C4-2B (cell line): ENCODE measurements around the gene SASH1.

Experiments used
- H3K27ac ChIP-seq: fragments of 450-650 bp; 2 replicates; pipeline ENCODE4 v1.5.1; 2017
- CTCF ChIP-seq: fragments of 450-650 bp; conservative IDR thresholded peaks from 2 replicates; pipeline ENCODE4 v1.5.1; 2017; ENCODE audit warnings: mild to moderate bottlenecking
- ZFX ChIP-seq: fragments of 450-650 bp; IDR thresholded peaks from 2 replicates; pipeline ENCODE4 v1.6.1; 2017

The SASH1 gene

GRCh38 chr6:148329596-148330381, 12.8 kb upstream of the SASH1 start:
- no peak for TF ChIP-seq CTCF
- TF ChIP-seq ZFX = no peak
- no peak overlapping the region for H3K27ac ChIP-seq

- H3K27ac ChIP-seq = no peak overlapping the region
- TF ChIP-seq ZFX (no peak), CTCF (no peak)
Observed at GRCh38 chr6:148332088-148332487, 10.6 kb upstream of the SASH1 start.

GRCh38 chr6:148336901-148337300, 5.7 kb upstream of the SASH1 start:
- no peak for TF ChIP-seq ZFX
- no peak for TF ChIP-seq CTCF
- H3K27ac ChIP-seq = no peak overlapping the region

- H3K27ac ChIP-seq = no peak overlapping the region
- no peak for TF ChIP-seq CTCF
- TF ChIP-seq ZFX = no peak
Observed at GRCh38 chr6:148339766-148340165, 2.9 kb upstream of the SASH1 start.

- no peak for TF ChIP-seq CTCF
- TF ChIP-seq ZFX = no peak
- H3K27ac ChIP-seq = no peak overlapping the region
Observed at GRCh38 chr6:148340586-148341297, 1.9 kb upstream of the SASH1 start.

GRCh38 chr6:148342100-148342349, 613 bp upstream of the SASH1 start:
- no peak for TF ChIP-seq ZFX
- TF ChIP-seq CTCF = no peak
- H3K27ac ChIP-seq = peak overlapping the region; percentile 88

- peak overlapping the region; percentile 88 for H3K27ac ChIP-seq
- TF ChIP-seq ZFX = no peak
- TF ChIP-seq CTCF = no peak
Observed at GRCh38 chr6:148343047-148343782, 577 bp downstream of the SASH1 start.
